Heart right ventricle (tissue), 16 donors: ENCODE results near the gene DCAF8. TPM values are rescaled to one million over a fixed set of nuclear protein-coding genes. Genes with fewer than 3 reads are reported as not detected.
A peak's percentile ranks its signal among the peaks of the same experiment; 100 is the strongest.

Source experiments
- ATAC-seq, 8 donors: fragments of 200-7000 bp; cut with Tn5 transposase; one replicate each; pipeline ENCODE4 v1.9.1; 2020; ENCODE audit warnings: mild to moderate bottlenecking in 8 of 8, moderate library complexity in 8 of 8, moderate number of reproducible peaks in 1 of 8
- DNase-seq, 2 donors: peaks; one replicate each; pipeline ENCODE4 v3.0.0-alpha.2; 2020
- H3K27ac ChIP-seq, 10 donors: fragments of 200-600 bp; sonication (generic) in 2 of 10; one replicate each; pipeline versions ENCODE4 v1.5.0 to v1.8.0; 2020 to 2022; ENCODE audit warnings: mild to moderate bottlenecking in 3 of 10
- H3K27me3 ChIP-seq, 7 donors: fragments of 200-600 bp; one replicate each; pipeline ENCODE4 v1.8.0; 2021 to 2022; ENCODE audit warnings: mild to moderate bottlenecking in 2 of 7
- H3K36me3 ChIP-seq, 9 donors: fragments of 200-600 bp; sonication (generic) in 1 of 9; one replicate each; pipeline versions ENCODE4 v1.5.0 to v1.8.0; 2020 to 2022; ENCODE audit warnings: mild to moderate bottlenecking in 2 of 9
- H3K4me1 ChIP-seq, 9 donors: fragments of 200-600 bp; sonication (generic) in 1 of 9; one replicate each; pipeline versions ENCODE4 v1.5.0 to v1.8.0; 2020 to 2022; ENCODE audit warnings: mild to moderate bottlenecking in 4 of 9
- H3K4me3 ChIP-seq, 10 donors: fragments of 200-600 bp; sonication (generic) in 2 of 10; one replicate each; pipeline versions ENCODE4 v1.5.0 to v1.8.0; 2020 to 2022; ENCODE audit warnings: mild to moderate bottlenecking in 7 of 10, moderate library complexity in 2 of 10
- H3K9me3 ChIP-seq, 11 donors: fragments of 200-600 bp in 10 of 11; sonication (generic) in 2 of 11; one replicate each; pipeline versions ENCODE4 v1.5.0 to v1.8.0; 2013 to 2022; ENCODE audit warnings: mild to moderate bottlenecking in 2 of 11, control low read depth in 1 of 11, moderate library complexity in 1 of 11
- CTCF ChIP-seq, 9 donors: fragments of 200-600 bp; sonication (generic) in 2 of 9; IDR thresholded peaks; one replicate each; pipeline versions ENCODE4 v1.5.0 to v1.8.0; 2021 to 2022; ENCODE audit warnings: antibody characterized with exemption in 9 of 9, mild to moderate bottlenecking in 5 of 9, moderate library complexity in 1 of 9
- WGBS, 2 donors: extraction: QIAGEN DNeasy Blood & Tissue Kit; methylation state at CpG; one replicate each; pipeline ENCODE4 v1.1.7; 2013; ENCODE audit warnings: inconsistent platforms in 1 of 2; 5-methylcytosine and 5-hydroxymethylcytosine counted together
- intact Hi-C, 10 donors: fragments of 100-400 bp; cut with DNase I; formaldehyde crosslinking; loops; one replicate each; pipeline versions ENCODE4 v1.11.1 to v1.14.2; 2022
- polyA plus RNA-seq, 2 donors: library from polyadenylated mRNA; stranded (reverse); fragments of 200-250 nt; gene quantifications; one replicate each; pipeline ENCODE4 v1.2.3, GENCODE V29; 2013
- total RNA-seq, 10 donors: library from RNA; stranded (reverse); fragmentation: NEBNext Ultra II Directional in 3 of 10; extraction: Animal tissue kit (Norgen Biotek cat#: 25700) in 3 of 10; gene quantifications; one replicate each; pipeline versions ENCODE4 v1.2.1 to v1.2.4, GENCODE V29; 2021 to 2023
- donor health status: Arrhythmogenic right ventricular cardiomyopathy.
- donor health status: ischemic (EF 13 %, LVEDD 7.1; RV severe dilation, severe dysfunction).
- donor health status: healthy with polysubstance abuse.
- donor health status: DM: no; HTN: yes; CAD: no.
- donor health status: DM: no; HTN: no; CAD: no.
- donor health status: ischemic (EF 25% LVEDD 6.9; RV normal size, moderate dysfunction).
- donor health status: ischemic (EF 25% LVEDD 5.7; RV mildly dilated, moderate dysfunction).
- donor health status: healthy.
- donor health status: DM: yes; HTN: yes; CAD: no.
- donor health status: Ischemic cardiomyopathy.
- donor health status: ischemic (EF 35%, LVEDD 5.7; RV mildly dilated, moderate dysfunction).
- donor health status: nonischemic (EF 11% LVEDD 7.7; RV severe dilation, severe dysfunction).
- donor health status: DM: yes; HTN: yes; CAD: no.
- donor health status: PGD.
- donor health status: ischemic (EF 29% LVEDD 5.4; RV normal size, mild dysfunction).
- donor health status: nonischemic (EF 23%, LVEDD 6.1; RV moderate dilation, normal function).

DCAF8 gene
- total and polyA plus RNA-seq, 12 donors: 47.1 to 171 (median 151) TPM

- H3K36me3 ChIP-seq: peaks cover 6 to 100% (median 92%) of the 10 kb centered on the region in 9 donors
- DNase-seq (no peak), ATAC-seq (peak in 1 of 8 donors; percentile 28)
- H3K4me3 ChIP-seq: no peak overlapping the region
- no peak for TF ChIP-seq CTCF (IDR thresholded peaks at IDR 0.05)
- no peaks in the 10 kb centered on the region for H3K27me3 ChIP-seq
- no peaks in the 10 kb centered on the region for H3K9me3 ChIP-seq
- WGBS, 2 donors: 94 to 97% methylated on average over 2 of the region's 2 CpGs
- H3K4me1 ChIP-seq: peaks cover 0 to 26% (median 8%) of the 10 kb centered on the region in 9 donors
- no peak overlapping the region for H3K27ac ChIP-seq
- intact Hi-C loops: no loop called here
Observed at GRCh38 chr1:160224606-160225005, 37.7 kb downstream of the DCAF8 start.

- 83 to 92% methylated on average over 3 of the region's 3 CpGs for WGBS, 2 donors
- intact Hi-C loops: no loop called here
- Histone ChIP-seq H3K27me3 (no peaks in the 10 kb centered on the region), H3K27ac (no peak overlapping the region), H3K4me1 (peaks cover 4 to 46% (median 29%) of the 10 kb centered on the region in 9 donors), H3K9me3 (no peaks in the 10 kb centered on the region), H3K4me3 (no peak overlapping the region), H3K36me3 (peaks cover 6 to 100% (median 79%) of the 10 kb centered on the region in 9 donors)
- DNase-seq: no peak
- no peak for TF ChIP-seq CTCF (IDR thresholded peaks at IDR 0.05)
- no peak for ATAC-seq
Observed at GRCh38 chr1:160222546-160222945, 39.8 kb downstream of the DCAF8 start.

GRCh38 chr1:160221089-160221488 is 41.3 kb downstream of the DCAF8 start:
- H3K36me3 ChIP-seq: peaks cover 6 to 100% (median 80%) of the 10 kb centered on the region in 9 donors
- no peak for TF ChIP-seq CTCF (IDR thresholded peaks at IDR 0.05)
- H3K27me3 ChIP-seq: no peaks in the 10 kb centered on the region
- peaks cover 4 to 51% (median 42%) of the 10 kb centered on the region in 9 donors for H3K4me1 ChIP-seq
- no peak overlapping the region for H3K4me3 ChIP-seq
- DNase-seq (no peak), ATAC-seq (no peak)
- intact Hi-C loops: no loop called here
- H3K27ac ChIP-seq: peak overlapping the region in 1 of 10 donors; percentile 80
- no peaks in the 10 kb centered on the region for H3K9me3 ChIP-seq

GRCh38 chr1:160220301-160220700 is 42.0 kb downstream of the DCAF8 start:
- peak overlapping the region in 6 of 10 donors; percentile 40 to 80 (median 68) for H3K27ac ChIP-seq
- DNase-seq (no peak), ATAC-seq (no peak)
- H3K4me3 ChIP-seq: no peak overlapping the region
- TF ChIP-seq CTCF (IDR thresholded peaks at IDR 0.05): no peak
- intact Hi-C loops: no loop called here
- no peaks in the 10 kb centered on the region for H3K27me3 ChIP-seq
- peaks cover 6 to 100% (median 77%) of the 10 kb centered on the region in 9 donors for H3K36me3 ChIP-seq
- WGBS, 2 donors: 55 to 78% methylated on average over 2 of the region's 2 CpGs
- no peaks in the 10 kb centered on the region for H3K9me3 ChIP-seq
- peaks cover 4 to 52% (median 47%) of the 10 kb centered on the region in 9 donors for H3K4me1 ChIP-seq
